NT2/D1 (cell line): Measurements from ENCODE around the gene FLRT2.

ENCODE experiments used
- SUZ12 ChIP-seq: IDR thresholded peaks from 2 replicates; pipeline ENCODE4 v1.6.1; 2011; ENCODE audit not compliant: insufficient read length, insufficient read depth; ENCODE audit errors: extremely low read depth
- YY1 ChIP-seq: IDR thresholded peaks from 2 replicates; pipeline ENCODE4 v1.6.1; 2011; ENCODE audit not compliant: insufficient read length, insufficient read depth
- ZNF274 ChIP-seq: IDR thresholded peaks from 2 replicates; pipeline ENCODE4 v1.6.1; 2011; ENCODE audit warnings: mild to moderate bottlenecking, low read depth, low read length

DNA sequence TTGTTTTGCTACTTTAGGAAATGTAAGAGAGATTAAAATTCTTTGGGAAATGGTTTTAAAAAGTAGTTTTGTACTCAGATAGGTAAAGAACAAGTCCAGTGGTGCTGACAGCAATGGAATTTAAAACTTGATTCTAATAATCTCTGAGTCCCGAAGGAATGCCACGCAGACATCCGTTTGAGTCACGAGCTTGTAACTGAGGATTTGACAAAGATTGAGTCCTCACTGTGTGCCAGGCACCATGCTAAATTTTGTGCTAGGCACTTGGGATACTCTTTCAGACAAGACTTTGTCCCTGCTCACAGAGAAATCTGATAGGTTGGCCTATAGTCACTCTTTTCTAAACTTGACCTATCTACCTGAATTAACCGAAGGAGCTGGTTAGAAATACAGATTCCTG lies 12.7 kb downstream of the FLRT2 start:
- no peak for TF ChIP-seq YY1
- TF ChIP-seq SUZ12: no peak
- TF ChIP-seq ZNF274: no peak
